ENCODE results near the gene CELF4. TPM values are rescaled to one million over a fixed set of nuclear protein-coding genes. Genes with fewer than 3 reads are reported as not detected.

CELF4 gene
- total and polyA plus RNA-seq, 2 of the 4 experiments (the other 2 are of a cell fraction), result not detected

DNA sequence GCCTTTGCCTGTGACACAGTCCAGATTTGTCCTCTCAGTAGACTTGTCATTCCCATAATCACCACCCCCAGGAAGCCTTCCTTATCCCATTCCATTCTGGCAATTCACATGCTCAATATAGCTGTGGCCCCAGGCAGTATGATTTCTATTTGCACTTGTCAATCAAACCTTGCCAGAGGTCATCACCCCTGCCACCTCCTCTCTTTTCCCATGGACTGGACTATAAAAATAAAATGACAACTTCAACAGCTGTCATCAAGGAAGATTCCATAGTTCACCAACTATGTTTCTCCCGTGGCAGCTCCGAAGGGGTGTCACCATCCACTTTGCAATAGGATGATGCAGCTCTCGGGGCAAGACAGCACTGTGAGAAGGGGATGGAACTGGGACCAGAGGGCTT, 255.7 kb downstream of the CELF4 start:
- no peaks in the 10 kb centered on the region for H3K9me1 ChIP-seq (ENCODE audit: insufficient read depth, low read length)
- H2AK9ac ChIP-seq (replicated peaks; ENCODE audit: low read depth, low read length, poor library complexity), result no peak overlapping the region
- no peak overlapping the region for H3K27ac ChIP-seq (ENCODE audit: insufficient read depth, low read length)
- BruUV-seq (replicated peaks), result no TSS peak
- no peaks in the 10 kb centered on the region for H3K9me3 ChIP-seq (ENCODE audit: control insufficient read depth, insufficient read depth, low read length)
- H3K4ac ChIP-seq (ENCODE audit: low read depth, low read length), result no peak overlapping the region
- CTCF ChIA-PET, result no interaction called here
- no peak overlapping the region for H3K23ac ChIP-seq (ENCODE audit: low read depth, low read length)
- no peak overlapping the region for H2BK120ac ChIP-seq (ENCODE audit: low read depth, low read length)
- no peak overlapping the region for H4K5ac ChIP-seq (ENCODE audit: low read depth, low read length)
- H3K27me3 ChIP-seq (ENCODE audit: control insufficient read depth, insufficient read depth, low read length), result peaks cover 10% of the 10 kb centered on the region; the same call in 1 of the 2 replicates
- intact Hi-C loops (cut with micrococcal nuclease) (no loop called here), dilution Hi-C loops (cut with HindIII; ENCODE audit: low sequenced_read_pairs, unreplicated experiment) (no loop called here), in situ Hi-C loops (cut with MboI; ENCODE audit: low sequenced_read_pairs) (no loop called here)
- no peak overlapping the region for H4K8ac ChIP-seq (ENCODE audit: low read depth in 2 of 2, low read length in 2 of 2)
- no peaks in the 10 kb centered on the region for H3K4me1 ChIP-seq (ENCODE audit: control insufficient read depth, insufficient read depth, low read length)
- H4K20me1 ChIP-seq (ENCODE audit: insufficient read depth, low read length), result no peaks in the 10 kb centered on the region
- ATAC-seq (ENCODE audit: low read depth) (no peak), DNase-seq (no peak)
- no peak overlapping the region for H3K14ac ChIP-seq (replicated peaks; ENCODE audit: low read depth, low read length)
- H4K91ac ChIP-seq (ENCODE audit: insufficient read depth, low read depth, low read length), result no peak overlapping the region
- 80% methylated on average over 1 of the region's 3 CpGs; no CpG with 5 or more reads in 1 of the 2 experiments for WGBS, 2 experiments (ENCODE audit: extremely low coverage in 2 of 2, insufficient read length in 1 of 2)
- H3K18ac ChIP-seq (ENCODE audit: low read depth, low read length), result no peak overlapping the region
- H2AFZ ChIP-seq (replicated peaks; ENCODE audit: low read length, poor library complexity), result no peak overlapping the region
- H3K4me3 ChIP-seq (ENCODE audit: insufficient read depth, low read depth, low read length), result no peak overlapping the region
- TF ChIP-seq RFX5 (IDR thresholded peaks at IDR 0.05; ENCODE audit: low read depth, low read length) (no peak), FOS (IDR thresholded peaks at IDR 0.05; ENCODE audit: low read depth, low read length) (no peak), BHLHE40 (IDR thresholded peaks at IDR 0.05; ENCODE audit: low read depth, low read length) (no peak), MAFK (IDR thresholded peaks at IDR 0.05; ENCODE audit: low read depth, low read length) (no peak), SMC3 (IDR thresholded peaks at IDR 0.05; ENCODE audit: low read depth, low read length) (no peak), CEBPB (IDR thresholded peaks at IDR 0.05; ENCODE audit: low read depth, low read length) (no peak), NFE2L2 (IDR thresholded peaks at IDR 0.05; ENCODE audit: low read depth, low read length) (no peak), CTCF (conservative IDR thresholded peaks at IDR 0.05; ENCODE audit: low read depth, low read length) (no peak), RAD21 (IDR thresholded peaks at IDR 0.05; ENCODE audit: low read length) (no peak), CHD1 (IDR thresholded peaks at IDR 0.05; ENCODE audit: low read depth, low read length) (no peak), MAZ (IDR thresholded peaks at IDR 0.05; ENCODE audit: borderline replicate concordance, low read depth, low read length) (no peak), RCOR1 (IDR thresholded peaks at IDR 0.05; ENCODE audit: insufficient replicate concordance, low read length) (no peak), POLR2A (IDR thresholded peaks at IDR 0.05; ENCODE audit: low read depth, low read length) (no peak), MXI1 (IDR thresholded peaks at IDR 0.05; ENCODE audit: borderline replicate concordance, low read depth, low read length) (no peak)
- TF ChIP-seq, protein P1, sequence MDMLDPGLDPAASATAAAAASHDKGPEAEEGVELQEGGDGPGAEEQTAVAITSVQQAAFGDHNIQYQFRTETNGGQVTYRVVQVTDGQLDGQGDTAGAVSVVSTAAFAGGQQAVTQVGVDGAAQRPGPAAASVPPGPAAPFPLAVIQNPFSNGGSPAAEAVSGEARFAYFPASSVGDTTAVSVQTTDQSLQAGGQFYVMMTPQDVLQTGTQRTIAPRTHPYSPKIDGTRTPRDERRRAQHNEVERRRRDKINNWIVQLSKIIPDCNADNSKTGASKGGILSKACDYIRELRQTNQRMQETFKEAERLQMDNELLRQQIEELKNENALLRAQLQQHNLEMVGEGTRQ (IDR thresholded peaks at IDR 0.05; ENCODE audit: low read depth, low read length), result no peak
- TF ChIP-seq, protein P2, sequence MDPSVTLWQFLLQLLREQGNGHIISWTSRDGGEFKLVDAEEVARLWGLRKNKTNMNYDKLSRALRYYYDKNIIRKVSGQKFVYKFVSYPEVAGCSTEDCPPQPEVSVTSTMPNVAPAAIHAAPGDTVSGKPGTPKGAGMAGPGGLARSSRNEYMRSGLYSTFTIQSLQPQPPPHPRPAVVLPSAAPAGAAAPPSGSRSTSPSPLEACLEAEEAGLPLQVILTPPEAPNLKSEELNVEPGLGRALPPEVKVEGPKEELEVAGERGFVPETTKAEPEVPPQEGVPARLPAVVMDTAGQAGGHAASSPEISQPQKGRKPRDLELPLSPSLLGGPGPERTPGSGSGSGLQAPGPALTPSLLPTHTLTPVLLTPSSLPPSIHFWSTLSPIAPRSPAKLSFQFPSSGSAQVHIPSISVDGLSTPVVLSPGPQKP (IDR thresholded peaks at IDR 0.05; ENCODE audit: borderline replicate concordance, low read depth, low read length), result no peak
- H3K4me2 ChIP-seq (ENCODE audit: low read depth, low read length), result no peak overlapping the region
- no peak overlapping the region for H3K9ac ChIP-seq (ENCODE audit: low read depth, low read length)
- no peaks in the 10 kb centered on the region for H3K79me1 ChIP-seq (ENCODE audit: low read depth in 1 of 2, low read length in 2 of 2)
- H3K56ac ChIP-seq (ENCODE audit: extremely low read depth, insufficient read depth, low read length), result no peak overlapping the region
- no peaks in the 10 kb centered on the region for H3K36me3 ChIP-seq (ENCODE audit: control insufficient read depth, insufficient read depth, low read length)
- POLR2A ChIA-PET (ENCODE audit: unreplicated experiment), result no interaction called here
- H2AK5ac ChIP-seq (ENCODE audit: low read depth, low read length), result no peak overlapping the region
- no peak overlapping the region for H2BK20ac ChIP-seq (ENCODE audit: low read depth, low read length)
- no peak overlapping the region for H2BK5ac ChIP-seq (ENCODE audit: low read depth, low read length, poor library complexity, severe bottlenecking)
- no peak overlapping the region for H2BK15ac ChIP-seq (ENCODE audit: low read depth, low read length)
